Mucosa of stomach (tissue), 1 donor: ENCODE measurements around the gene NUDT5.

Source experiments
- H3K27me3 ChIP-seq: one replicate; pipeline ENCODE4 v1.7.0; 2013; ENCODE audit warnings: mild to moderate bottlenecking, low read length; ENCODE audit not compliant: control insufficient read depth, insufficient read depth
- H3K36me3 ChIP-seq: one replicate; pipeline ENCODE4 v1.7.0; 2013; ENCODE audit warnings: low read length; ENCODE audit not compliant: control insufficient read depth, insufficient read depth
- H3K4me1 ChIP-seq: one replicate; pipeline ENCODE4 v1.7.0; 2013; ENCODE audit warnings: mild to moderate bottlenecking, low read length; ENCODE audit not compliant: control insufficient read depth, insufficient read depth
- H3K4me3 ChIP-seq: one replicate; pipeline ENCODE4 v1.7.0; 2013; ENCODE audit warnings: low read length
- H3K9ac ChIP-seq: one replicate; pipeline ENCODE4 v1.7.0; 2013; ENCODE audit warnings: mild to moderate bottlenecking, low read length, moderate library complexity
- H3K9me3 ChIP-seq: one replicate; pipeline ENCODE4 v1.7.0; 2013; ENCODE audit warnings: mild to moderate bottlenecking, low read length, moderate library complexity; ENCODE audit not compliant: control insufficient read depth
- donor health status: Pancreatic carcinoma.

NUDT5 gene

GRCh38 chr10:12221323-12222298 lies 25.9 kb upstream of the NUDT5 start:
- Histone ChIP-seq H3K36me3 (no peaks in the 10 kb centered on the region), H3K4me1 (no peaks in the 10 kb centered on the region), H3K9me3 (no peaks in the 10 kb centered on the region), H3K27me3 (no peaks in the 10 kb centered on the region), H3K4me3 (no peak overlapping the region), H3K9ac (no peak overlapping the region)

- Histone ChIP-seq H3K4me3 (no peak overlapping the region), H3K27me3 (no peaks in the 10 kb centered on the region), H3K9ac (no peak overlapping the region), H3K4me1 (no peaks in the 10 kb centered on the region), H3K9me3 (no peaks in the 10 kb centered on the region), H3K36me3 (no peaks in the 10 kb centered on the region)
These were observed 23.3 kb upstream of the NUDT5 start for GRCh38 chr10:12218991-12219390.

- H3K9ac ChIP-seq, result no peak overlapping the region
- no peaks in the 10 kb centered on the region for H3K4me1 ChIP-seq
- H3K27me3 ChIP-seq, result no peaks in the 10 kb centered on the region
- H3K9me3 ChIP-seq, result no peaks in the 10 kb centered on the region
- no peak overlapping the region for H3K4me3 ChIP-seq
- no peaks in the 10 kb centered on the region for H3K36me3 ChIP-seq
These were observed 19.1 kb upstream of the NUDT5 start for GRCh38 chr10:12214763-12215218.

GRCh38 chr10:12214093-12214492 lies 18.4 kb upstream of the NUDT5 start:
- Histone ChIP-seq H3K4me1 (no peaks in the 10 kb centered on the region), H3K27me3 (no peaks in the 10 kb centered on the region), H3K4me3 (no peak overlapping the region), H3K36me3 (no peaks in the 10 kb centered on the region), H3K9me3 (no peaks in the 10 kb centered on the region), H3K9ac (no peak overlapping the region)

GRCh38 chr10:12213621-12214020 lies 17.9 kb upstream of the NUDT5 start:
- no peaks in the 10 kb centered on the region for H3K36me3 ChIP-seq
- H3K9ac ChIP-seq, result no peak overlapping the region
- no peak overlapping the region for H3K4me3 ChIP-seq
- H3K9me3 ChIP-seq, result no peaks in the 10 kb centered on the region
- H3K4me1 ChIP-seq, result no peaks in the 10 kb centered on the region
- H3K27me3 ChIP-seq, result no peaks in the 10 kb centered on the region

GRCh38 chr10:12212454-12212853 lies 16.8 kb upstream of the NUDT5 start:
- Histone ChIP-seq H3K4me3 (no peak overlapping the region), H3K9ac (no peak overlapping the region), H3K36me3 (no peaks in the 10 kb centered on the region), H3K27me3 (no peaks in the 10 kb centered on the region), H3K9me3 (no peaks in the 10 kb centered on the region), H3K4me1 (no peaks in the 10 kb centered on the region)

- Histone ChIP-seq H3K4me1 (no peaks in the 10 kb centered on the region), H3K4me3 (no peak overlapping the region), H3K9me3 (no peaks in the 10 kb centered on the region), H3K27me3 (no peaks in the 10 kb centered on the region), H3K9ac (no peak overlapping the region), H3K36me3 (peaks cover 4% of the 10 kb centered on the region)
These were observed 12.8 kb upstream of the NUDT5 start for GRCh38 chr10:12208460-12208859.

GRCh38 chr10:12207114-12207513 lies 11.4 kb upstream of the NUDT5 start:
- H3K9me3 ChIP-seq, result no peaks in the 10 kb centered on the region
- H3K36me3 ChIP-seq, result peaks cover 4% of the 10 kb centered on the region
- no peak overlapping the region for H3K9ac ChIP-seq
- H3K4me3 ChIP-seq, result no peak overlapping the region
- H3K4me1 ChIP-seq, result no peaks in the 10 kb centered on the region
- no peaks in the 10 kb centered on the region for H3K27me3 ChIP-seq

- Histone ChIP-seq H3K9me3 (no peaks in the 10 kb centered on the region), H3K27me3 (no peaks in the 10 kb centered on the region), H3K9ac (no peak overlapping the region), H3K4me1 (no peaks in the 10 kb centered on the region), H3K36me3 (peaks cover 4% of the 10 kb centered on the region), H3K4me3 (no peak overlapping the region)
These were observed 9.4 kb upstream of the NUDT5 start for GRCh38 chr10:12205082-12205481.

GRCh38 chr10:12202226-12202625 lies 6.5 kb upstream of the NUDT5 start:
- Histone ChIP-seq H3K4me1 (no peaks in the 10 kb centered on the region), H3K9me3 (no peaks in the 10 kb centered on the region), H3K27me3 (no peaks in the 10 kb centered on the region), H3K36me3 (peaks cover 12% of the 10 kb centered on the region), H3K4me3 (no peak overlapping the region), H3K9ac (no peak overlapping the region)

GRCh38 chr10:12201543-12201942 lies 5.9 kb upstream of the NUDT5 start:
- Histone ChIP-seq H3K36me3 (peaks cover 12% of the 10 kb centered on the region), H3K9me3 (no peaks in the 10 kb centered on the region), H3K9ac (no peak overlapping the region), H3K4me3 (no peak overlapping the region), H3K4me1 (no peaks in the 10 kb centered on the region), H3K27me3 (no peaks in the 10 kb centered on the region)

GRCh38 chr10:12200850-12201249 lies 5.2 kb upstream of the NUDT5 start:
- no peak overlapping the region for H3K9ac ChIP-seq
- H3K9me3 ChIP-seq, result no peaks in the 10 kb centered on the region
- H3K36me3 ChIP-seq, result peaks cover 12% of the 10 kb centered on the region
- no peaks in the 10 kb centered on the region for H3K4me1 ChIP-seq
- H3K27me3 ChIP-seq, result no peaks in the 10 kb centered on the region
- no peak overlapping the region for H3K4me3 ChIP-seq
